Left renal pelvis (tissue), 4 donors: ENCODE measurements around the gene OR51I2. TPM values are rescaled to one million over a fixed set of nuclear protein-coding genes. Genes with fewer than 3 reads are reported as not detected.

Experiments used
- DNase-seq, 4 donors: peaks; one replicate each; pipeline ENCODE4 v3.0.0-alpha.2; 2013; ENCODE audit warnings: low read depth in 4 of 4, low spot score in 3 of 4
- polyA plus RNA-seq, 4 donors: library from polyadenylated mRNA; unstranded; fragments of 120-200 nt; gene quantifications; one replicate each; pipeline ENCODE4 v1.2.1, GENCODE V29; 2013; ENCODE audit not compliant: insufficient read length in 4 of 4

The OR51I2 gene
- polyA plus RNA-seq: not detected

- DNase-seq: no peak
Observed at GRCh38 chr11:5449023-5449422, at the start of gene OR51I2. TSS of gene OR51I2 (plus strand) at chr11:5449323. CDS start at chr11:5453489, 4,166 bp downstream.

- no peak for DNase-seq
Observed at GRCh38 chr11:5405173-5405572, 44.0 kb upstream of the OR51I2 start.

- no peak for DNase-seq
Observed at GRCh38 chr11:5420993-5421392, 28.1 kb upstream of the OR51I2 start.

- no peak for DNase-seq
Observed at GRCh38 chr11:5421811-5422210, 27.3 kb upstream of the OR51I2 start, which contains the start of gene OR51Q1. TSS of gene OR51Q1 (plus strand) at chr11:5422111. CDS start at chr11:5422201, 90 bp downstream.

GRCh38 chr11:5423131-5423530 lies 26.0 kb upstream of the OR51I2 start:
- DNase-seq: no peak

GRCh38 chr11:5441414-5441813 lies 7.7 kb upstream of the OR51I2 start, which contains the start of gene OR51I1:
TSS of gene OR51I1 (minus strand) at chr11:5441514. CDS start at chr11:5441514, 0 bp downstream.
- no peak for DNase-seq

GRCh38 chr11:5443835-5444393 lies 5.2 kb upstream of the OR51I2 start:
- DNase-seq: no peak

GRCh38 chr11:5449432-5449831 lies 309 bp downstream of the OR51I2 start:
- DNase-seq: no peak

GRCh38 chr11:5460983-5461621 lies 12.0 kb downstream of the OR51I2 start:
- DNase-seq: no peak

- DNase-seq: no peak
Observed at GRCh38 chr11:5467527-5467926, 18.4 kb downstream of the OR51I2 start.

- DNase-seq: no peak
Observed at GRCh38 chr11:5473921-5474320, 24.8 kb downstream of the OR51I2 start.

GRCh38 chr11:5476186-5476819 lies 27.2 kb downstream of the OR51I2 start:
- DNase-seq: peak in 2 of 4 donors; percentile 2 to 14

GRCh38 chr11:5486003-5486402 lies 36.9 kb downstream of the OR51I2 start:
- DNase-seq: no peak

- DNase-seq: no peak
Observed at GRCh38 chr11:5486421-5486820, 37.3 kb downstream of the OR51I2 start.

GRCh38 chr11:5488385-5488784 lies 39.3 kb downstream of the OR51I2 start, which contains the start of gene OR52D1:
TSS of gene OR52D1 (plus strand) at chr11:5488685. CDS start at chr11:5488707, 22 bp downstream.
- DNase-seq: no peak

- DNase-seq: no peak
Observed at GRCh38 chr11:5488798-5489399, 39.8 kb downstream of the OR51I2 start.

- no peak for DNase-seq
Observed at GRCh38 chr11:5489576-5490357, 40.6 kb downstream of the OR51I2 start.

- no peak for DNase-seq
Observed at GRCh38 chr11:5499671-5500070, 50.5 kb downstream of the OR51I2 start.

- DNase-seq: no peak
Observed at GRCh38 chr11:5500393-5500801, 51.3 kb downstream of the OR51I2 start.

GRCh38 chr11:5504403-5504921 lies 55.3 kb downstream of the OR51I2 start:
- peak in 2 of 4 donors; percentile 11 to 20 for DNase-seq
